Panc1 (cell line): ENCODE data around the gene GNG3. TPM values are rescaled to one million over a fixed set of nuclear protein-coding genes. Genes with fewer than 3 reads are reported as not detected.

Experiments
- ATAC-seq: fragments of 200-7000 bp; cut with Tn5 transposase; 2 replicates; pipeline ENCODE4 v1.9.1; 2020; ENCODE audit warnings: mild to moderate bottlenecking, moderate library complexity
- BruUV-seq: library from RNA; stranded (reverse); fragments of 400-500 nt; replicated peaks from 2 replicates; lab custom pipeline; 2021; lab: Mats Ljungman, UMichigan
- CTCF ChIA-PET: fragments of 300-600 bp; sonication (Branson Sonifier 250); formaldehyde crosslinking; loops from one replicate; lab custom pipeline; 2022; ENCODE audit warnings: antibody characterized with exemption; lab: Charles Lee
- POLR2A ChIA-PET: fragments of 300-600 bp; sonication (Branson Sonifier 250); formaldehyde crosslinking; loops from one replicate; lab custom pipeline; 2022; ENCODE audit warnings: antibody characterized with exemption; lab: Charles Lee
- DNase-seq: peaks from one replicate; pipeline ENCODE4 v3.0.0-alpha.2; 2010; ENCODE audit warnings: low read depth, low spot score
- H3K27ac ChIP-seq: 2 replicates; pipeline ENCODE4 v1.5.1; 2011; ENCODE audit warnings: mild to moderate bottlenecking, low read length, inconsistent platforms
- H3K27me3 ChIP-seq: fragments of 200-500 bp; sonication (Bioruptor generic); 2 replicates; pipeline ENCODE4 v1.6.0; 2014; ENCODE audit warnings: low read length, inconsistent platforms; ENCODE audit not compliant: control insufficient read depth, insufficient read depth
- H3K36me3 ChIP-seq: fragments of 200-500 bp; sonication (Bioruptor generic); 2 replicates; pipeline ENCODE4 v1.5.1; 2014; ENCODE audit warnings: inconsistent platforms, mild to moderate bottlenecking, low read length, moderate library complexity; ENCODE audit not compliant: control insufficient read depth, insufficient read depth
- H3K4me1 ChIP-seq: 2 replicates; pipeline ENCODE4 v1.5.1; 2011; ENCODE audit warnings: inconsistent platforms, mild to moderate bottlenecking, low read length, moderate library complexity; ENCODE audit not compliant: control insufficient read depth, insufficient read depth
- H3K4me3 ChIP-seq, 2 experiments: 2 replicates each; pipeline ENCODE4 v1.5.1; 2011 to 2012; ENCODE audit warnings: low read depth in 2 of 2, low read length in 2 of 2, mild to moderate bottlenecking in 2 of 2, inconsistent platforms in 1 of 2, moderate library complexity in 1 of 2
- H3K9me3 ChIP-seq: fragments of 200-500 bp; sonication (Bioruptor generic); 2 replicates; pipeline ENCODE4 v1.5.1; 2014; ENCODE audit warnings: low read depth, mild to moderate bottlenecking, inconsistent platforms, low read length, moderate library complexity; ENCODE audit not compliant: control insufficient read depth, insufficient read depth
- POLR2AphosphoS5 ChIP-seq: IDR thresholded peaks from 2 replicates; pipeline ENCODE4 v1.6.1; 2012; ENCODE audit warnings: mild to moderate bottlenecking, low read depth, low read length, moderate library complexity
- SIN3A ChIP-seq: IDR thresholded peaks from 2 replicates; pipeline ENCODE4 v1.6.1; 2012; ENCODE audit warnings: low read depth, mild to moderate bottlenecking, low read length, moderate library complexity, borderline replicate concordance; ENCODE audit not compliant: insufficient read depth
- TCF7L2 ChIP-seq: IDR thresholded peaks from 2 replicates; pipeline ENCODE4 v1.6.1; 2011; ENCODE audit warnings: mild to moderate bottlenecking, low read depth, low read length, inconsistent platforms
- in situ Hi-C: cut with HindIII; loops from 2 replicates; pipeline ENCODE4 v1.10.0; 2016; ENCODE audit warnings: low sequenced_read_pairs, low pct_unique_long_range_greater_than_20kb
- intact Hi-C: fragments of 100-400 bp; cut with micrococcal nuclease; formaldehyde crosslinking; loops from one replicate; pipeline ENCODE4 v1.10.0; 2022; ENCODE audit not compliant: unreplicated experiment
- total RNA-seq: library from RNA; stranded (reverse); gene quantifications from one replicate; pipeline ENCODE4 v1.2.1, GENCODE V29; 2021; ENCODE audit not compliant: unreplicated experiment
- TF ChIP-seq, protein P1 (sequence below): fragments of 450-650 bp; IDR thresholded peaks from 2 replicates; pipeline ENCODE4 v1.5.1; 2017; ENCODE audit warnings: mild to moderate bottlenecking
- TF ChIP-seq, protein P2 (sequence below), 2 experiments: IDR thresholded peaks; 2 replicates each; pipeline ENCODE4 v1.6.1; 2011 to 2012; ENCODE audit warnings: low read depth in 2 of 2, control low read depth in 1 of 2, low read length in 1 of 2, mild to moderate bottlenecking in 1 of 2, moderate library complexity in 1 of 2; ENCODE audit not compliant: insufficient read depth in 1 of 2

Gene GNG3
- total RNA-seq, 1 experiment from 2014 or later, result not detected

DNA sequence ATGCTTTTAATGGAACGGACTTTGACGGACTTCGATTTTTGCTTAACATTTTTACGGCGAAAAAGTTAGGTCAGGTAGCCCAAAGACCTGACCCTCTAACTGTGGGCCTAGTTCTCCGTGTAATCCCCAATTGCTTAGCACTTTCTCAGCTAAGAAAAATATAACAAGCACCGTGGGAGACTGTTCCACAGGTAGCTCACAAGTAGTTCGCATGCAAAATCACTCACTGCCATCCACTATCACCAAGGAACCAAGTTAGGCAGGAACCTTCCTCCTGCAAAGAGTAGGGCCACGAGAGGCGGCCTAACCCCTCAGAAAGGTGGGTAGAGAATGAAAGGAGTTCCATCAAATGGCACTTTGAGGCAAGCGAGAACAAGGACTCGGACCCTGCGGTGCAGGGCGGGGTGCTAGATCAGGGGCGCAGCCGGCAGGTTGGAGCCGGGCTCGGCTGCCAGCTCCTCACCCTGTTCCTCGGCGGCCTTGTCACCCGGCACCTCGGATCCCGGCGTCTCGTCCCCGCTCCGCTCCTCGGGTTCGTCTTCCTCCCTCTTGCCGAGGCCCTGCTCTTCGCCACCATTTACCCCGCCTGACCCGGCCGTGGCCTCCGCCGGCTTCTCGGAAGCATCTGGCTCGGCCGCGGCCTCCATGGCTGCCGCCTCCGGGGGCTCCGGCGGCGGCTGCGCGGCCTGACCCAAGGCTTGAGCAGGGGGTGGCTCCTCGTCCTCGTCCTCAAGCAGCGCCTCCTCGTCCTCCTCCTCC is 18.9 kb downstream of the GNG3 start:
- ATAC-seq (no peak), DNase-seq (no peak)
- H3K27me3 ChIP-seq, result no peaks in the 10 kb centered on the region
- H3K4me1 ChIP-seq, result peaks cover 9% of the 10 kb centered on the region
- ChIA-PET CTCF (no interaction called here), POLR2A (interaction anchor here (1.1 to 2.4 kb wide), 2 partner anchors 27 to 61 kb away, joined by 7 read pairs; partner anchors contain the start of genes C11orf98, CSKMT and ZBTB3)
- TF ChIP-seq POLR2AphosphoS5 (no peak), SIN3A (no peak), TCF7L2 (no peak)
- TF ChIP-seq, protein P1, sequence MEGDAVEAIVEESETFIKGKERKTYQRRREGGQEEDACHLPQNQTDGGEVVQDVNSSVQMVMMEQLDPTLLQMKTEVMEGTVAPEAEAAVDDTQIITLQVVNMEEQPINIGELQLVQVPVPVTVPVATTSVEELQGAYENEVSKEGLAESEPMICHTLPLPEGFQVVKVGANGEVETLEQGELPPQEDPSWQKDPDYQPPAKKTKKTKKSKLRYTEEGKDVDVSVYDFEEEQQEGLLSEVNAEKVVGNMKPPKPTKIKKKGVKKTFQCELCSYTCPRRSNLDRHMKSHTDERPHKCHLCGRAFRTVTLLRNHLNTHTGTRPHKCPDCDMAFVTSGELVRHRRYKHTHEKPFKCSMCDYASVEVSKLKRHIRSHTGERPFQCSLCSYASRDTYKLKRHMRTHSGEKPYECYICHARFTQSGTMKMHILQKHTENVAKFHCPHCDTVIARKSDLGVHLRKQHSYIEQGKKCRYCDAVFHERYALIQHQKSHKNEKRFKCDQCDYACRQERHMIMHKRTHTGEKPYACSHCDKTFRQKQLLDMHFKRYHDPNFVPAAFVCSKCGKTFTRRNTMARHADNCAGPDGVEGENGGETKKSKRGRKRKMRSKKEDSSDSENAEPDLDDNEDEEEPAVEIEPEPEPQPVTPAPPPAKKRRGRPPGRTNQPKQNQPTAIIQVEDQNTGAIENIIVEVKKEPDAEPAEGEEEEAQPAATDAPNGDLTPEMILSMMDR, result no peak
- TF ChIP-seq, protein P2, sequence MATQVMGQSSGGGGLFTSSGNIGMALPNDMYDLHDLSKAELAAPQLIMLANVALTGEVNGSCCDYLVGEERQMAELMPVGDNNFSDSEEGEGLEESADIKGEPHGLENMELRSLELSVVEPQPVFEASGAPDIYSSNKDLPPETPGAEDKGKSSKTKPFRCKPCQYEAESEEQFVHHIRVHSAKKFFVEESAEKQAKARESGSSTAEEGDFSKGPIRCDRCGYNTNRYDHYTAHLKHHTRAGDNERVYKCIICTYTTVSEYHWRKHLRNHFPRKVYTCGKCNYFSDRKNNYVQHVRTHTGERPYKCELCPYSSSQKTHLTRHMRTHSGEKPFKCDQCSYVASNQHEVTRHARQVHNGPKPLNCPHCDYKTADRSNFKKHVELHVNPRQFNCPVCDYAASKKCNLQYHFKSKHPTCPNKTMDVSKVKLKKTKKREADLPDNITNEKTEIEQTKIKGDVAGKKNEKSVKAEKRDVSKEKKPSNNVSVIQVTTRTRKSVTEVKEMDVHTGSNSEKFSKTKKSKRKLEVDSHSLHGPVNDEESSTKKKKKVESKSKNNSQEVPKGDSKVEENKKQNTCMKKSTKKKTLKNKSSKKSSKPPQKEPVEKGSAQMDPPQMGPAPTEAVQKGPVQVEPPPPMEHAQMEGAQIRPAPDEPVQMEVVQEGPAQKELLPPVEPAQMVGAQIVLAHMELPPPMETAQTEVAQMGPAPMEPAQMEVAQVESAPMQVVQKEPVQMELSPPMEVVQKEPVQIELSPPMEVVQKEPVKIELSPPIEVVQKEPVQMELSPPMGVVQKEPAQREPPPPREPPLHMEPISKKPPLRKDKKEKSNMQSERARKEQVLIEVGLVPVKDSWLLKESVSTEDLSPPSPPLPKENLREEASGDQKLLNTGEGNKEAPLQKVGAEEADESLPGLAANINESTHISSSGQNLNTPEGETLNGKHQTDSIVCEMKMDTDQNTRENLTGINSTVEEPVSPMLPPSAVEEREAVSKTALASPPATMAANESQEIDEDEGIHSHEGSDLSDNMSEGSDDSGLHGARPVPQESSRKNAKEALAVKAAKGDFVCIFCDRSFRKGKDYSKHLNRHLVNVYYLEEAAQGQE (IDR thresholded peaks at IDR 0.05; ENCODE audit: insufficient read depth in 1 of 2, low read depth in 2 of 2, low read length in 1 of 2), result no peak
- H3K36me3 ChIP-seq, result peaks cover 38% of the 10 kb centered on the region
- peak overlapping the region; percentile 68 to 100 for H3K4me3 ChIP-seq
- BruUV-seq, result no TSS peak
- peak overlapping the region; percentile 92 for H3K27ac ChIP-seq
- H3K9me3 ChIP-seq, result no peaks in the 10 kb centered on the region
- intact Hi-C loops (no loop called here), in situ Hi-C loops (no loop called here)

DNA sequence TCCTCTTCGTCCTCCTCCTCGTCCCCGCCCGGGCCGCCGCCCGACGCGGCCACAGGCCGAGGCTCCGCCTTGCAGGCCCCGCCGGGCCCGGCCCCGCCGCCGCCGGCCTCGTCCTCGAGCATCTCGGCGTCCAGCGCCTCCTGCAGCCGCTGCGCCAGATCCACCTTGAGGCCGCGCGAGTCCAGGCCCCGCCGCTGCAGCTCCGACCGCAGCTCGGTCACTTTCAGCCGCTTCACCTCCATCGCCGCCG is 19.4 kb downstream of the GNG3 start:
- TF ChIP-seq POLR2AphosphoS5 (no peak), SIN3A (no peak), TCF7L2 (no peak)
- TF ChIP-seq, protein P1, result no peak
- TF ChIP-seq, protein P2 (IDR thresholded peaks at IDR 0.05; ENCODE audit: insufficient read depth in 1 of 2, low read depth in 2 of 2, low read length in 1 of 2), result no peak
- ATAC-seq (peak; percentile 12), DNase-seq (no peak)
- Histone ChIP-seq H3K4me1 (peaks cover 9% of the 10 kb centered on the region), H3K36me3 (peaks cover 33% of the 10 kb centered on the region), H3K27ac (peak overlapping the region; percentile 92; the same call in 1 of the 2 replicates), H3K9me3 (no peaks in the 10 kb centered on the region), H3K27me3 (no peaks in the 10 kb centered on the region), H3K4me3 (peak overlapping the region; percentile 68 to 100)
- in situ Hi-C loops (no loop called here), intact Hi-C loops (no loop called here)
- POLR2A ChIA-PET, result interaction anchor here (0.6 to 2.4 kb wide), 3 partner anchors 27 to 114 kb away, joined by 3 to 7 read pairs (median 7); partner anchors contain the start of genes C11orf98, CSKMT and ZBTB3
- no TSS peak for BruUV-seq
- CTCF ChIA-PET, result interaction anchor here (0.6 to 0.9 kb wide), 2 partner anchors 29 to 44 kb away, joined by 3 to 4 read pairs; partner anchors contain the start of gene TAF6L
